ENCODE measurements around the gene ADA. TPM values are rescaled to one million over a fixed set of nuclear protein-coding genes. Genes with fewer than 3 reads are reported as not detected.

ADA gene
- polyA plus RNA-seq, 1 donor (not counting 4 experiments of a cell fraction or from before 2014, with no cell fraction given): 21.4 TPM

DNA sequence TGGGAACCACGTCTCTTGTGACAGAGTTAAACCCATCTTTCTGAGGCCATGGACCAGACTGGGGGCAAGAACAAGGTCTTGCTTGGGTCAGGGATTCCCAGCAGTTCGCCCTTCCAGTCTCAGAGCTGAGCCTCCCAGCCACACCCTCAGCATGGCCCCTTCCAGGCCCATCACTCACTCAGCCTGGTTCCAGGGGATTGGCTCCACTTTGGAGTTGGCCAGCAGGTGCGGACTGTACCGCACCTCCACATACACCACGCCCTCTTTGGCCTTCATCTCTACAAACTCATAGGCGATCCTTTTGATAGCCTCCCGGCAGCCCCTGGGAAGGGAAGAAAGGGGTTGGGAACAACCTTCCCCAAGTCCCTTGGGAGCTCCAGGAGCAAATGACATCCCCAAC lies 25.2 kb downstream of the ADA start:
- H3K36me3 ChIP-seq (ENCODE audit: control insufficient read depth in 2 of 2, extremely low read depth in 1 of 2, insufficient read depth in 2 of 2, low read length in 2 of 2): peaks cover 14 to 19% of the 10 kb centered on the region in 2 experiments
- FAIRE-seq: no peak

DNA sequence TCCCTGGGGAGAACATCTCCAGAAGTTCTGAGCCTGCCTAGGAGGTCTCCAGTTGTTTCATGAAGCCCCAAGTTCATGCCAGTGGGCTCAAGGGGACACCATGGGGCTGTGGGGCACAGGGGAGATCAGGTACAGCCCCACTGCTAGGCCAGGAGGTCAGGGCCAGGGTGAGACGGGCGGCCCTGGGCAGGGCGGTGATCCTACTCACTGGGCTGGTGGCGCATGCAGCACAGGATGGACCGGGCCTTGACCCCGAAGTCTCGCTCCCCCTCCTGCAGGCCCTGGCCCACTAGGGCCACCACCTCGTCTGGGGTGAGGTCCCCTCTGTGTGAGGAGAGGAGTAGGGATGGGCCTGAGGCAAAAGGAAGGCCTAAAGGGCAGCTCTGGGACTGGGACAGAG lies 26.1 kb downstream of the ADA start:
- peaks cover 18 to 22% of the 10 kb centered on the region in 2 experiments for H3K36me3 ChIP-seq (ENCODE audit: control insufficient read depth in 2 of 2, extremely low read depth in 1 of 2, insufficient read depth in 2 of 2, low read length in 2 of 2)
- no peaks in the 10 kb centered on the region for H3K27me3 ChIP-seq (ENCODE audit: control insufficient read depth, extremely low read depth, insufficient read depth, low read length)
- no peak overlapping the region for H3K9ac ChIP-seq (ENCODE audit: control insufficient read depth, extremely low read depth, insufficient read depth, low read length)
- no peak overlapping the region for H3K27ac ChIP-seq (ENCODE audit: control insufficient read depth, insufficient read depth, low read length)
- peaks cover 4% of the 10 kb centered on the region for H3K9me3 ChIP-seq (ENCODE audit: control insufficient read depth, low read depth, low read length)
- H3K79me2 ChIP-seq (ENCODE audit: control insufficient read depth, insufficient read depth, low read length): no peaks in the 10 kb centered on the region
- DNase-seq (ENCODE audit: low read depth, low spot score): no peak
- no peak overlapping the region for H3K4me3 ChIP-seq (ENCODE audit: control insufficient read depth in 2 of 3, extremely low read depth in 1 of 3, insufficient read depth in 2 of 3, low read depth in 1 of 3, low read length in 3 of 3)
- dilution Hi-C loops (cut with MboI; ENCODE audit: extremely low pct_ligation_motif_present, low sequenced_read_pairs): no loop called here
- no peak for FAIRE-seq
- no peak overlapping the region for H2AFZ ChIP-seq (ENCODE audit: control insufficient read depth, low read length)
- TF ChIP-seq, protein P1, sequence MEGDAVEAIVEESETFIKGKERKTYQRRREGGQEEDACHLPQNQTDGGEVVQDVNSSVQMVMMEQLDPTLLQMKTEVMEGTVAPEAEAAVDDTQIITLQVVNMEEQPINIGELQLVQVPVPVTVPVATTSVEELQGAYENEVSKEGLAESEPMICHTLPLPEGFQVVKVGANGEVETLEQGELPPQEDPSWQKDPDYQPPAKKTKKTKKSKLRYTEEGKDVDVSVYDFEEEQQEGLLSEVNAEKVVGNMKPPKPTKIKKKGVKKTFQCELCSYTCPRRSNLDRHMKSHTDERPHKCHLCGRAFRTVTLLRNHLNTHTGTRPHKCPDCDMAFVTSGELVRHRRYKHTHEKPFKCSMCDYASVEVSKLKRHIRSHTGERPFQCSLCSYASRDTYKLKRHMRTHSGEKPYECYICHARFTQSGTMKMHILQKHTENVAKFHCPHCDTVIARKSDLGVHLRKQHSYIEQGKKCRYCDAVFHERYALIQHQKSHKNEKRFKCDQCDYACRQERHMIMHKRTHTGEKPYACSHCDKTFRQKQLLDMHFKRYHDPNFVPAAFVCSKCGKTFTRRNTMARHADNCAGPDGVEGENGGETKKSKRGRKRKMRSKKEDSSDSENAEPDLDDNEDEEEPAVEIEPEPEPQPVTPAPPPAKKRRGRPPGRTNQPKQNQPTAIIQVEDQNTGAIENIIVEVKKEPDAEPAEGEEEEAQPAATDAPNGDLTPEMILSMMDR (optimal IDR thresholded peaks at IDR 0.05 in 1 of 3, IDR thresholded peaks at IDR 0.05 in 1 of 3, conservative IDR thresholded peaks at IDR 0.05 in 1 of 3; ENCODE audit: extremely low read depth in 1 of 3, insufficient read depth in 2 of 3, low read length in 3 of 3): no peak
- TF ChIP-seq EZH2 (IDR thresholded peaks at IDR 0.05; ENCODE audit: low read length): no peak
- H4K20me1 ChIP-seq (ENCODE audit: control insufficient read depth, extremely low read depth, insufficient read depth, low read length): no peaks in the 10 kb centered on the region
- H3K4me2 ChIP-seq (ENCODE audit: control insufficient read depth, extremely low read depth, insufficient read depth, low read depth, low read length): no peak overlapping the region
- H3K9me1 ChIP-seq (ENCODE audit: control insufficient read depth, extremely low read depth, insufficient read depth, low read length): no peaks in the 10 kb centered on the region
- H3K4me1 ChIP-seq (ENCODE audit: control insufficient read depth, extremely low read depth, insufficient read depth, low read length): no peaks in the 10 kb centered on the region

More for the DNA sequence above, 25.2 kb downstream of the ADA start:
- Histone ChIP-seq H2AFZ (ENCODE audit: control insufficient read depth, low read length) (no peak overlapping the region), H3K27me3 (ENCODE audit: control insufficient read depth, extremely low read depth, insufficient read depth, low read length) (no peaks in the 10 kb centered on the region), H3K9ac (ENCODE audit: control insufficient read depth, extremely low read depth, insufficient read depth, low read length) (no peak overlapping the region), H3K4me1 (ENCODE audit: control insufficient read depth, extremely low read depth, insufficient read depth, low read length) (no peaks in the 10 kb centered on the region), H3K9me3 (ENCODE audit: control insufficient read depth, low read depth, low read length) (peaks cover 4% of the 10 kb centered on the region), H3K9me1 (ENCODE audit: control insufficient read depth, extremely low read depth, insufficient read depth, low read length) (no peaks in the 10 kb centered on the region), H3K4me2 (ENCODE audit: control insufficient read depth, extremely low read depth, insufficient read depth, low read depth, low read length) (no peak overlapping the region), H4K20me1 (ENCODE audit: control insufficient read depth, extremely low read depth, insufficient read depth, low read length) (no peaks in the 10 kb centered on the region), H3K79me2 (ENCODE audit: control insufficient read depth, insufficient read depth, low read length) (no peaks in the 10 kb centered on the region), H3K27ac (ENCODE audit: control insufficient read depth, insufficient read depth, low read length) (no peak overlapping the region), H3K4me3 (ENCODE audit: control insufficient read depth in 2 of 3, extremely low read depth in 1 of 3, insufficient read depth in 2 of 3, low read depth in 1 of 3, low read length in 3 of 3) (no peak overlapping the region)
- DNase-seq (ENCODE audit: low read depth, low spot score): no peak
- dilution Hi-C loops (cut with MboI; ENCODE audit: extremely low pct_ligation_motif_present, low sequenced_read_pairs): no loop called here
- TF ChIP-seq, protein P1 (optimal IDR thresholded peaks at IDR 0.05 in 1 of 3, IDR thresholded peaks at IDR 0.05 in 1 of 3, conservative IDR thresholded peaks at IDR 0.05 in 1 of 3; ENCODE audit: extremely low read depth in 1 of 3, insufficient read depth in 2 of 3, low read length in 3 of 3): no peak
- TF ChIP-seq EZH2 (IDR thresholded peaks at IDR 0.05; ENCODE audit: low read length): no peak

Measured in keratinocyte (primary cell).